Tongue (tissue), 2 donors: ENCODE data around the gene LDLRAD4. TPM values are rescaled to one million over a fixed set of nuclear protein-coding genes. Genes with fewer than 3 reads are reported as not detected.
"Not testable (repeated sequence)": the region's sequence is repeated elsewhere in the genome, so short reads cannot be mapped to it uniquely, and the experiment has no call there.

Experiments used
- DNase-seq: peaks from one replicate; pipeline ENCODE4 v3.0.0-alpha.2; 2015
- total RNA-seq: library from RNA; depleted of rRNA; stranded (reverse); fragments of >200 nt; gene quantifications from one replicate; pipeline ENCODE4 v1.2.3, GENCODE V29; 2014

The LDLRAD4 gene
- total RNA-seq, 1 donor from 2014 or later: 36.7 TPM

DNA sequence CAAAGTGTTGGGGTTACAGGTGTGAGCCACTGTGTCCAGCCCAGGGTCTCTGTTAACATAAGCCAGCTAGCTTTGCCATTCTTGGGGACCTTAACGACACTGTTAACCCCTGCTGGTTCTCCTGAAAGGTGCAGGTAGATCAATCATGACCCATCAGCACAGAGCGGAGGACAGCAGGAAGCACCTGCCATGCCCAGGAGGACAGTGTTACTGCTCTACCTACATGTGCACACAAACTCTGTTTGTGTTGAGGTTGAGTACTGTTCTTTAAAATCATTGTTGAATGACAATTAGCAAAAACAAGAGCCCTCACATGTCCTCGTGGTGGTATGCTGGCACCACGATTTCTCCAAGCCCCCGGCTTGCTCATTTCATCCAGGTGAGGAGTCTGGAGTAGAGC, 386.9 kb downstream of the LDLRAD4 start:
- no peak for DNase-seq

DNA sequence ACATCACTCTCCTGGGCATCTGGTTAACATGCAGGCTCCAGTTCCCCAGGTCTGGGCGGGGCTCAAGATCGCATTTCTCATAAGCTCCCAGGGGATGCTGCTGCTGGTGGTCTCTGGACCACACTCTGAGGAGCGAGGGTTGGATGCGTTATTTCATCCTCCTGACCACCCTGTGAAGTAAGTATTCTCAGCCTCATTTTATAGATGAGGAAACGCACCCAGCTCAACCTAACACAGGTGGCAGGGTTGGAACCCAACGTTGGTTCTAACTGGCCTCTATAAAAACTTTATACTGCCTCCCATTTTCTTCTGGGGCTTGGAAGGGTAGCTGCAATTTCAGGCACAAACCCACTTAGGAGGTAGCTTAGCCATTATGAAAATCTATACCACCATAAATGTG, 387.3 kb downstream of the LDLRAD4 start:
- no peak for DNase-seq

- DNase-seq: no peak
These were observed 388.2 kb downstream of the LDLRAD4 start for GRCh38 chr18:13606604-13607254.

- DNase-seq: not testable (repeated sequence)
These were observed 389.5 kb downstream of the LDLRAD4 start for GRCh38 chr18:13608024-13608562.

GRCh38 chr18:13608791-13609532, 390.4 kb downstream of the LDLRAD4 start:
- no peak for DNase-seq

GRCh38 chr18:13610555-13611141, 392.1 kb downstream of the LDLRAD4 start:
- DNase-seq: no peak

DNA sequence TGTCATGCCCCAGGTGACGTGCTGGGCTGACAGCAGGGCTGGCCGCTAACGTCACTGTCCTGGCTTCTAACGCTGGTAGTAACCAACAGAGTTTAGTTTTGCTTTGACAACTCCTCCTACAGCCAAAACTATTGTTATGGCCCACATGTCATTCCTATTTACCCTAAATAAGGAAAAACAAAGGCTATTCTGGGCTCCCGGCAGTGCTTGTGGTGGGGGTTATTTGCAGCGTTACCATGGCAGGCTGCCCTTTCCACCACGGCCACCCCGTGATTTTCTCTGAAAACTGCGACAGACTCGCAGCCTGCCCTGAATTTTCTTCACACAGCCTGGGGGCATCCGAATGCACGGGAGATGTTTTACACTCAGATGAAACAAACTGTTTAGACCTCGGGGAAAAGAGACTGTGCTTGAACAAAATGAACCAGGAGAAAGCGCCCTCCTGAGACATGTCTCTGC, 392.6 kb downstream of the LDLRAD4 start:
- DNase-seq: peak; percentile 65

DNA sequence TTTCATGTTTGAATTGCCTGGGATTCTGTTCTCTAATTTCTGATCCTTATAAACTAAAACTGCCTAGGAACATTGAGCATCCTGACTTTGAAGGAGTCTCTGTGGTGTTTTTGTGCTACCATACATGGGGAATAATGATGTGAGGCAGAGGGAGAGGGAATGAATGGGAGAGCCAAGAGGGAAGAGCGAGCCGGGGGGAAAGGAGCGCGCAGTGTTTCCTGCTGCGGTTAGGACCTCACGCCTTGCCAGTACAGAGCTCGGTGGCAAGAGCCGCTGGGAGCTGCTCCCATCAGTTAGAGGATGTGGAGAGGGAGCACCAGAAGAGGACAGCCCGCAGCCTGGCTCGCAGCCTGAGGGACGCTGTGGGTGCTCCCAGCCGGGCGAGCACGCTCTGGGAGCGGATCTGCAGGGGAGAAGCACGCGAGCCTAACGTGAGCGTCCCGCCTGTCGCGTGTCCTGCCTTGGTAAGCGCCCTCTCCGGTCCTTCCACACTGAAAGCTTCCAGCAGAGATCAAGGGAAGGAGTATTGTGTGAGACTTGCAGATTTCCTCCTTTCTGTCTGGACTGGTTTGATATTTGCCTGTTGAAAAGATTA, 393.1 kb downstream of the LDLRAD4 start:
- DNase-seq: peak; percentile 42

DNA sequence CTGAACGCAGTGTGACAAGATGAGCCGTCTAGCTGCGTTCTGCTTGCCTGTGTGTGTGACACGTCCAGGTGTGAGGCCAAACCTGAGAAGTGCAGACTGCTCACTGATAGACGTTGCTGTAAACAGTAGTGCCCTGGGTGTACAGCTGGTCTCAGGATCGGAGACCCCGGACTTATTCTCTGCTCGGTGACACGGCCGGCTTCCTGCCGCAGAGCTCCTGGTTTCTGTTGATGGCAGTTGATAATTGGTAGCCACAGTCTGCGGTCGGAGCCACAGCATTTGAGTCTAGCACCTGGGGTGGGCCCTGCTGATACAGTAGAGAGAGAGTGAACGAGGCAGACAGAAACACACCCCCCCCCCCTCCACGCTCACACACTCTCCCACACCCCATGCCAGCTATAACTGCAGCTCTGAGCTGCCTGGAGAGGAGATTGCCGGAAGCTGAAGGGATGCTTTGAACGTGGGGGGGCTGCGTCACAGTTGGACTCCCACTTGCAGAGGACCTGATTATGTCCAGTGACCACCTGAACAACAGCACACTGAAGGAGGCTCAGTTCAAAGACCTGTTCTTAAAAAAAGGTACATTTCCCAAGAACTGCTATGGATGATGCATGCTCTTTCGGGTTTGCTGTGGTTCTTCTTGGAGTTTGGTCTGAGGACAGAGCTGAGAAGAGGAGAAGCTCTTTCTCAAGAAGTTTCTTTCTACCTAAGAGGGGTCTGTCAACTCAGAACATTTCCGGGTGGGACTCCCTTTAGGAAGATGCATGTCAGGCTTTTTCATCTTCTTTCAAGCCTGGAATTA, 393.8 kb downstream of the LDLRAD4 start:
- DNase-seq: no peak

GRCh38 chr18:13613099-13613498, 394.5 kb downstream of the LDLRAD4 start:
- no peak for DNase-seq

- no peak for DNase-seq
These were observed 395.3 kb downstream of the LDLRAD4 start for GRCh38 chr18:13613591-13614501.

GRCh38 chr18:13614641-13615288, 396.2 kb downstream of the LDLRAD4 start:
- DNase-seq: no peak

- DNase-seq: peak; percentile 37
These were observed 396.9 kb downstream of the LDLRAD4 start for GRCh38 chr18:13615432-13615861.

DNA sequence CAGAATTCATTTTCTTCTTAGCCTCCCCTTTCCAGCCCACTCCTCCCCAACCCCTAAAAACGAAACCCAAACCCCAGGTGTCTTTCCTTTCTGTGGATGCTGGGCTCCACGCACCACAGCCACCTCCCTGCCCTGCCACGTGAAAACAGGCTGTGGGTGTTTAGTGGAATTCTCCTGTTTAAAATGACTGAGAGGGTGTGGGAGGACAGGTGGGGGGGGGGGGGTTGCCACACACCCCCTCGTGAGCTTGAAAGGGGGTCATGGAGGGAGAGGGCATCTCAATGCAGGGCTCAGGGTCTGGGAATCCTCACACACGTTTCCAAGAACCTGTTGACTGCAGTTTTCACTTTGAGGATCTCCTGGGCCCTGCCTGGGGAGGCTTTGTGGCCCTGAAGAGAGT, 397.5 kb downstream of the LDLRAD4 start:
- no peak for DNase-seq

DNA sequence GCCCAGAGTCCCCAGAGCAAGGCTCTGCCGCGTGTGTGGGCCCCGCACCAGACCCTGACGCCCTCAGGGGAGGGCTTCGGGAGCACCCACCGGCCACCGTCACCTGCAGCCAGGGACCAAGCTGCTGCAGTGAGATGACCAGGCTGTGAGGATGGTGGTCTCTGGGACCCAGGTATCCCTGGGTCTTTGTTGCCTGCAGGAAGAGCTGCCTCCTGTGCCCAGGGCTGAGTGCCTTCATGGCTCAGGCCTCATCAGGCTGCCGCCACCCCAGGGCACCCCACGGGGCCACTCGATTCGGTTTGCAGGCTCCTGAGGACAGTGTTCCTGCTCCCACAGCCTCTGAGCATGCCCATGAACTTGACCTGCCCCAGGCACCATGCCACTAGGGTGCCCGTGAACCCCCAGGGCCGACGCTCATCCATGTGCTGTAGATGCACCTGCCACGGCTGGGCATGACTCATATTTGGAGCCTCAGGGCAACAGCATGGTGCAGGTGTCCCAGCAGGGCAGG, 398.0 kb downstream of the LDLRAD4 start:
- no peak for DNase-seq

DNA sequence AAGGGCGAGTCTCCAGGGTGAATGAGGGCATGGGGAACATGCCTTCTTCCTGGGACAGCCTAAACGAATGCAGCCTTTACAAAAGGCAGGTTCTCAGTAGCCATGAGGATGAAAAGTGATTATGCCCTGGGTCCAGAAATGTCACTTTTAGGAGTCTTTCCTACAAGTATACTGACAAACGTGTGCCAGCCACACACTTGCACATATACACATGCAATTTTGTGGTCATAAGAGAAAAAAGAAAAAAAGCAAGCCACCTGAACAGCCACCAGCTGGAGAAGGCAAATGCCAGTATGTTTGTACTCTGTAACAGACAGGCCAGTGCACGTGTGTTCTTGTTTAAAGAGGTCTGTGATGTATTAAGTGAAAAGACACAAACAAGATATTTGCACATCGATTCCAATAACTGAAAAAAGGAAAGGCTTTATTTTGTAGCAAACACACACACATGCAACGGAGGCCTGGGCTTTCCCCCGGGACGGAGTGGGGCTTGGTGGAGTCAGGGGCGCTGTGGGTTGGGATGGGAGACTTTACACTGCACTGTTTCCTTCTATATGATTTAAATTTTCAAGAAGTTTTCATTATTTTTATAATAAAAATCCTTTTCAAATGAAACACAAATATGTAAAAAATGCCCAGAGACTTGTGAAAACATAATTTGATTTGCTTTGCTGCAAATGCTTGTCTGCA, 399.4 kb downstream of the LDLRAD4 start:
- no peak for DNase-seq

DNA sequence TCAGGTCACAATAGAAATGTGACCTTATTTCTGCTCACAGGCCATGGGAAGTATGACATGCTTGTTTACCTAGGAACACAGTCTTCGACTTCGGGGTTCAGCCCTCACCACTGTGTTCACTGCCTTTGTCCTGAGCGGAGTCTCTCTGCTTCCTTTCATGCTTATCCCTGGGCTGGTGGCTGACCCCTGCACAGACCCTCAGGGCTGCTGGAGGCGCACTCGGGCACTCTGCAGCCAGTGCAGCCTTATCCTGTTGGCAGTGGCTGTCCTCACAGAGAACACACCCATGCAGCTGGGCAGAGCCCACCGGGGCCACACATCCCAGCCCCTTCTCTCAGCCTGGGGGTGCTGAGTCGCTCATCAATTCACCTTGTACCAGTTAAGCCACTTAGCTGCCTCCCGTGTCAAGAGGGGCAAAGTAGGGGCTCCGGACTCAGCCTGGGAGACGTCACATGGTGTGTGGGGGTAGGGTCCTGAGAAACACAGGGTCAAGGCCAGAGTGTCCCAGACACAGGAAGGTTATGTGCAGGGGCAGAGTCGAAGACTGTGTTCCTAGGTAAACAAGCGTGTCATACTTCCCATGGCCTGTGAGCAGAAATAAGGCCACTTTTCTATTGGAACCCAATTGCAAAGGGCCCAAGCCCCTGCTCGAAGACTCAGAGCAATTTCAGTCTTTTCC, 400.3 kb downstream of the LDLRAD4 start:
- DNase-seq: no peak

DNA sequence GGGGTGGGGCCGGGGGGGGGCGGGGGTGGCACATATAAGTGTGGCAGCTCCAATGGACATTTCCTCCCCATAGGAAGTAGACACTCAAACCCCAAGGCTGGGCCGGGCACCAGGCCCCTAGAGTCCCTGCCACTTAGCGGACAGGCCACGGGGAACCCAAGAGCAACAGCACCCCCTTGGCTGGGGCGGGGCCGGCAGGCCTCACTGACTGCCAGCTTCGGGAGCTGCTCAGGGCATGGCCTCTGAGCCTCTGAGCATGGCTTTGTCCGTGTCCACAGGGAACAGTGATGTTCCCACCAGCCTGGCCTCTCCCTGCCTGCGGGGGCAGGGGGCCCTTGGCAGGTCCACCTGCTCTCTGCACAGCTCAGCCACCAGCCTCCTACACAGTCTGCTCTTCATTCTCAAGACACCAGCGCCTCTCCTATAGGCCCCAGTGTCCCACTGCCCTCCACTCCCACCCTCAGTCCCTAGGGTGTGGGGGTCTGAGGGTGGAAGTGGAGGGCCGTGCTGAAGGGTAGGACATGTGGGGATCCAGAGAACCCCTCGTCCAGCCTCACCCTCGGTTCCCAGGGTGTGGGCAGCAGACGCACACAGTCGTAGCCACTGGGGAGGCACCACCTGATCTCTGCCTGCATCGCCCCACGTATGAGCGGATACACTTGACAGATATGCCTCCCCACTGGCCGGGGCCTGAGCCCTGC, 401.1 kb downstream of the LDLRAD4 start:
- DNase-seq: no peak
